WERI-Rb-1 (cell line): ENCODE data around the gene SNUPN.

Source experiments
- DNase-seq: peaks from one replicate; pipeline ENCODE4 v3.0.0-alpha.2; 2020
- H3K27ac ChIP-seq: fragments of 250-450 bp; sonication (Bioruptor Pico); 2 replicates; pipeline ENCODE4 v1.5.1; 2020; ENCODE audit warnings: mild to moderate bottlenecking, moderate library complexity
- H3K27me3 ChIP-seq: fragments of 250-450 bp; sonication (Bioruptor Pico); 2 replicates; pipeline ENCODE4 v1.5.1; 2021; ENCODE audit warnings: mild to moderate bottlenecking, low read depth, moderate library complexity; ENCODE audit not compliant: insufficient read depth, severe bottlenecking
- H3K36me3 ChIP-seq: fragments of 250-450 bp; sonication (Bioruptor Pico); 2 replicates; pipeline ENCODE4 v1.5.1; 2020; ENCODE audit warnings: mild to moderate bottlenecking, moderate library complexity
- H3K4me3 ChIP-seq: 2 replicates; pipeline ENCODE4 v1.5.1; 2011; ENCODE audit warnings: low read depth, mild to moderate bottlenecking, control low read depth, low read length
- H3K9me3 ChIP-seq: fragments of 250-450 bp; sonication (Bioruptor Pico); 2 replicates; pipeline ENCODE4 v1.5.1; 2021; ENCODE audit warnings: mild to moderate bottlenecking, moderate library complexity; ENCODE audit not compliant: severe bottlenecking
- CTCF ChIP-seq: IDR thresholded peaks from 2 replicates; pipeline ENCODE4 v1.5.1; 2011; ENCODE audit warnings: low read depth, mild to moderate bottlenecking, control low read depth, inconsistent platforms, low read length

SNUPN gene

GRCh38 chr15:75656813-75657212, 31.3 kb upstream of the SNUPN start:
- Histone ChIP-seq H3K27me3 (no peaks in the 10 kb centered on the region), H3K27ac (no peak overlapping the region), H3K9me3 (no peaks in the 10 kb centered on the region), H3K4me3 (no peak overlapping the region), H3K36me3 (no peaks in the 10 kb centered on the region; the same call in 1 of the 2 replicates)
- DNase-seq, result no peak
- TF ChIP-seq CTCF, result no peak

GRCh38 chr15:75656331-75656730, 30.8 kb upstream of the SNUPN start:
- no peak overlapping the region for H3K4me3 ChIP-seq
- H3K27me3 ChIP-seq, result no peaks in the 10 kb centered on the region
- TF ChIP-seq CTCF, result no peak
- H3K9me3 ChIP-seq, result no peaks in the 10 kb centered on the region
- H3K36me3 ChIP-seq, result no peaks in the 10 kb centered on the region; the same call in none of the 2 replicates
- DNase-seq, result no peak
- H3K27ac ChIP-seq, result no peak overlapping the region

- no peak overlapping the region for H3K27ac ChIP-seq
- H3K9me3 ChIP-seq, result no peaks in the 10 kb centered on the region
- no peaks in the 10 kb centered on the region; the same call in none of the 2 replicates for H3K36me3 ChIP-seq
- TF ChIP-seq CTCF, result no peak
- no peak for DNase-seq
- no peaks in the 10 kb centered on the region for H3K27me3 ChIP-seq
- H3K4me3 ChIP-seq, result no peak overlapping the region
Observed at GRCh38 chr15:75655931-75656330, 30.4 kb upstream of the SNUPN start.

- Histone ChIP-seq H3K9me3 (no peaks in the 10 kb centered on the region), H3K27me3 (no peaks in the 10 kb centered on the region), H3K27ac (no peak overlapping the region), H3K4me3 (no peak overlapping the region), H3K36me3 (peaks cover 10% of the 10 kb centered on the region)
- no peak for TF ChIP-seq CTCF
- no peak for DNase-seq
Observed at GRCh38 chr15:75654201-75654907, 28.8 kb upstream of the SNUPN start.

GRCh38 chr15:75653347-75653913, 27.9 kb upstream of the SNUPN start:
- no peak overlapping the region for H3K27ac ChIP-seq
- no peak overlapping the region for H3K4me3 ChIP-seq
- no peaks in the 10 kb centered on the region for H3K9me3 ChIP-seq
- peaks cover 10% of the 10 kb centered on the region for H3K36me3 ChIP-seq
- no peak for TF ChIP-seq CTCF
- no peaks in the 10 kb centered on the region for H3K27me3 ChIP-seq
- DNase-seq, result no peak
